Measurements from ENCODE around the gene CREB3.
A peak's percentile ranks its signal among the peaks of the same experiment; 100 is the strongest.

CREB3 gene

GRCh38 chr9:35746583-35746982 lies 14.1 kb downstream of the CREB3 start:
- H3K14ac ChIP-seq (ENCODE audit: low read length), result no peak overlapping the region
- no CpG with 5 or more reads among the region's 3 CpGs for WGBS (ENCODE audit: extremely low coverage, insufficient coverage, insufficient read length)
- H2BK120ac ChIP-seq (ENCODE audit: insufficient read depth, low read length, poor library complexity), result no peak overlapping the region
- H3K4me2 ChIP-seq (ENCODE audit: low read length), result peak overlapping the region; percentile 90
- H3K23ac ChIP-seq (ENCODE audit: low read length), result no peak overlapping the region
- H3K27ac ChIP-seq (ENCODE audit: low read depth, low read length), result no peak overlapping the region
- H3K4me3 ChIP-seq (ENCODE audit: low read depth, low read length), result no peak overlapping the region
- H3K4me1 ChIP-seq (ENCODE audit: control insufficient read depth in 1 of 2, insufficient read depth in 2 of 2, low read length in 2 of 2), result peaks cover 29 to 40% of the 10 kb centered on the region in 2 experiments
- no peaks in the 10 kb centered on the region for H3K27me3 ChIP-seq (ENCODE audit: insufficient read depth, low read length)
- no peaks in the 10 kb centered on the region for H3K9me3 ChIP-seq (ENCODE audit: insufficient read depth, low read depth, low read length)
- H2AK5ac ChIP-seq (ENCODE audit: low read length), result no peak overlapping the region
- H3K79me1 ChIP-seq (ENCODE audit: low read length), result peaks cover 12% of the 10 kb centered on the region
- H3K9ac ChIP-seq (ENCODE audit: low read length), result no peak overlapping the region
- H2AFZ ChIP-seq (ENCODE audit: insufficient read depth, low read length, poor library complexity), result no peak overlapping the region
- H3K18ac ChIP-seq (ENCODE audit: low read length), result no peak overlapping the region
- no peak overlapping the region for H2BK12ac ChIP-seq (ENCODE audit: low read length)
- peaks cover 23% of the 10 kb centered on the region for H3K79me2 ChIP-seq (ENCODE audit: control insufficient read depth, insufficient read depth, low read length, poor library complexity)
- H2BK5ac ChIP-seq (ENCODE audit: low read depth, low read length, poor library complexity), result no peak overlapping the region
- no peak for DNase-seq
- no peak overlapping the region for H4K91ac ChIP-seq (ENCODE audit: low read depth, low read length)
- no peak overlapping the region for H4K12ac ChIP-seq (ENCODE audit: low read depth, low read length)
- peaks cover 12 to 33% of the 10 kb centered on the region in 2 experiments for H3K36me3 ChIP-seq (ENCODE audit: control insufficient read depth in 1 of 2, insufficient read depth in 2 of 2, low read length in 2 of 2)
- peak overlapping the region; percentile 95 for H3K4ac ChIP-seq (ENCODE audit: low read depth, low read length)
- H4K8ac ChIP-seq (ENCODE audit: low read depth, low read length), result no peak overlapping the region

DNA sequence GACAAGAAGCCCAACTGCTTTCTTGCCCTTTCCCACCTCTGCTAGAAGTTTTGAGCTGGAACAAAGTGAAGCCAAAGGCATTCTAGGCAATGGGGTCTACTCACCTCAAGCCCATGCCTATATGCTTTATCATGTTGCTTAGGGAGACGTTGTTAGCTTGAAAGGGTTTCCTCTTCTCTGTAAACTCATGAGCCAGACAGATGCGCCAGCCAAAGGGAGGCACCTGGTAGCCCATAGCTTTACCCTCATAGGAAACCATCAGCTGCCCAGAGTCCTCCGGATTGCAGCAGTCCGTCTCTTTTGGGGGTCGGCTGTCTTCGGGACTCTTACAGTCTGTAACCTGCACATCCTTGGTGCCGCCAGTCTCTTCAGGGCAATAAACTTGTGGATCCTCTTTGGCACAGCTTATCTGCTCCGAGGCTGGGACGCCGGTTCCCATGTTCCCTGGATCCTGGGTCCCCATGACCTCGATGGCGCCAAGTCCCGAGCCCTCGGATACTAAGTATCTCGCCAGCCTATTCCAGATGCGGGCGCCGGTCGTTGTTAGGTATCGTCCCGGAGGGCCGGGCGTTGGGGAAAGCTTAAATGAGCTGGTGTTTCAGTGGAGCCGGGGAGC lies 15.9 kb downstream of the CREB3 start:
- peak overlapping the region; percentile 67 for H2AK5ac ChIP-seq (ENCODE audit: low read length)
- peaks cover 19 to 41% of the 10 kb centered on the region in 2 experiments for H3K36me3 ChIP-seq (ENCODE audit: control insufficient read depth in 1 of 2, insufficient read depth in 2 of 2, low read length in 2 of 2)
- DNase-seq, result no peak
- H3K27me3 ChIP-seq (ENCODE audit: insufficient read depth, low read length), result no peaks in the 10 kb centered on the region
- peaks cover 23% of the 10 kb centered on the region for H3K79me2 ChIP-seq (ENCODE audit: control insufficient read depth, insufficient read depth, low read length, poor library complexity)
- peak overlapping the region; percentile 95 for H4K91ac ChIP-seq (ENCODE audit: low read depth, low read length)
- peak overlapping the region; percentile 95 for H3K4ac ChIP-seq (ENCODE audit: low read depth, low read length)
- H3K4me1 ChIP-seq (ENCODE audit: control insufficient read depth in 1 of 2, insufficient read depth in 2 of 2, low read length in 2 of 2), result peaks cover 29 to 40% of the 10 kb centered on the region in 2 experiments
- no CpG with 5 or more reads among the region's 24 CpGs for WGBS (ENCODE audit: extremely low coverage, insufficient coverage, insufficient read length)
- H3K27ac ChIP-seq (ENCODE audit: low read depth, low read length), result peak overlapping the region; percentile 89
- peak overlapping the region; percentile 50 for H2AFZ ChIP-seq (ENCODE audit: insufficient read depth, low read length, poor library complexity)
- H4K12ac ChIP-seq (ENCODE audit: low read depth, low read length), result peak overlapping the region; percentile 68
- peak overlapping the region; percentile 90 for H3K4me2 ChIP-seq (ENCODE audit: low read length)
- H3K9ac ChIP-seq (ENCODE audit: low read length), result peak overlapping the region; percentile 89
- peak overlapping the region; percentile 84 for H3K4me3 ChIP-seq (ENCODE audit: low read depth, low read length)
- peak overlapping the region; percentile 75 for H2BK5ac ChIP-seq (ENCODE audit: low read depth, low read length, poor library complexity)
- no peak overlapping the region for H3K23ac ChIP-seq (ENCODE audit: low read length)
- H3K9me3 ChIP-seq (ENCODE audit: insufficient read depth, low read depth, low read length), result no peaks in the 10 kb centered on the region
- H4K8ac ChIP-seq (ENCODE audit: low read depth, low read length), result peak overlapping the region; percentile 94
- H2BK120ac ChIP-seq (ENCODE audit: insufficient read depth, low read length, poor library complexity), result peak overlapping the region; percentile 77
- H3K18ac ChIP-seq (ENCODE audit: low read length), result peak overlapping the region; percentile 76
- peak overlapping the region; percentile 75 for H3K14ac ChIP-seq (ENCODE audit: low read length)
- no peak overlapping the region for H2BK12ac ChIP-seq (ENCODE audit: low read length)
- H3K79me1 ChIP-seq (ENCODE audit: low read length), result peaks cover 12% of the 10 kb centered on the region

DNA sequence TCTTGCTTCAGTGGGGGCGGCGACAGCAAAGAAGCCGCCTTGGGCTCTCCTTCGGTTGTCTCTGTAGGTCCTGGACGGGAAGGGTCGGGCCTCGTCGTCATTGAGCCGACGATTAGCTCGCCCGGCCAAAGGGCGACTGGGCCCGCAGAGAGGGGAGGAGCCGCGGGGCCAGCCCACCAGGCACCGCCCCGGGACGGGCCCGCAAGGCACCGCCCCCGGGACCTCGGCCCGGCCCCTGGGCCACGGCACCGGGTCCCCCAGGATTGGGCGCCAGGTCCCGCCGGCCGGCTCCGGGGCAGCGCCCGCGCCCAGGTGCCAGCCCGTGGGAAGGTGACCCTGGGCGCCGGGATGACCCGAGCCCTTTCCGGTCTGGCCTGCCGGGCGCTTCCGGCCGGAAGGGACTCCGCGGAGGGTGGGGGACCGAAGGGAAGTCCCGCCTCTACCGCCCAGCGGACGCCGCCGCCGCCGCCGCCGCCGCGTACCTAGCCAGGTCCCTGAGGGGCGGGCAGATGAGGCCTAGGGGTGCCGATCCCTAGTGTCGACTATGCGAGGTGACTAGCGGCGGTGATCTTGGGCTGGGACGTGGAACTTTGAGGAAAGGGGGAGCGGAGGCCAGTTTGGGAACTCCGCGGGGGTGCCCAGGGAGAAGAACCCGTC lies 16.5 kb downstream of the CREB3 start, which contains the start of the genes GBA2 and RGP1:
Gene GBA2, minus strand, starts transcription at position 371 of the 657 bp plus-strand sequence. CDS start 524 bp downstream, outside the sequence.
Gene RGP1, plus strand, starts transcription at position 430 of the 657 bp plus-strand sequence. CDS start 469 bp downstream, outside the sequence.
- Histone ChIP-seq H4K8ac (ENCODE audit: low read depth, low read length) (peak within 1 kb of the TSS; percentile 94), H3K4me3 (ENCODE audit: low read depth, low read length) (peak within 1 kb of the TSS; percentile 84), H4K91ac (ENCODE audit: low read depth, low read length) (peak within 1 kb of the TSS; percentile 95), H2BK120ac (ENCODE audit: insufficient read depth, low read length, poor library complexity) (peak within 1 kb of the TSS; percentile 86), H3K9ac (ENCODE audit: low read length) (peak within 1 kb of the TSS; percentile 95), H3K79me2 (ENCODE audit: control insufficient read depth, insufficient read depth, low read length, poor library complexity) (peaks cover 23% of the 10 kb centered on the region), H2AK5ac (ENCODE audit: low read length) (peak within 1 kb of the TSS; percentile 67), H3K27me3 (ENCODE audit: insufficient read depth, low read length) (no peaks in the 10 kb centered on the region), H3K4me2 (ENCODE audit: low read length) (peak within 1 kb of the TSS; percentile 90), H3K18ac (ENCODE audit: low read length) (peak within 1 kb of the TSS; percentile 99), H3K79me1 (ENCODE audit: low read length) (peaks cover 12% of the 10 kb centered on the region), H3K27ac (ENCODE audit: low read depth, low read length) (peak within 1 kb of the TSS; percentile 89), H4K12ac (ENCODE audit: low read depth, low read length) (peak within 1 kb of the TSS; percentile 91), H2AFZ (ENCODE audit: insufficient read depth, low read length, poor library complexity) (peak within 1 kb of the TSS; percentile 96), H3K23ac (ENCODE audit: low read length) (no peak within 1 kb of the TSS), H3K14ac (ENCODE audit: low read length) (peak within 1 kb of the TSS; percentile 92), H3K4ac (ENCODE audit: low read depth, low read length) (peak within 1 kb of the TSS; percentile 95), H3K36me3 (ENCODE audit: control insufficient read depth in 1 of 2, insufficient read depth in 2 of 2, low read length in 2 of 2) (peaks cover 25 to 41% of the 10 kb centered on the region in 2 experiments), H3K4me1 (ENCODE audit: control insufficient read depth in 1 of 2, insufficient read depth in 2 of 2, low read length in 2 of 2) (peaks cover 23 to 35% of the 10 kb centered on the region in 2 experiments), H2BK12ac (ENCODE audit: low read length) (no peak within 1 kb of the TSS), H3K9me3 (ENCODE audit: insufficient read depth, low read depth, low read length) (no peaks in the 10 kb centered on the region), H2BK5ac (ENCODE audit: low read depth, low read length, poor library complexity) (peak within 1 kb of the TSS; percentile 75)
- DNase-seq, result peak; percentile 78 to 83
- no CpG with 5 or more reads among the region's 69 CpGs for WGBS (ENCODE audit: extremely low coverage, insufficient coverage, insufficient read length)

DNA sequence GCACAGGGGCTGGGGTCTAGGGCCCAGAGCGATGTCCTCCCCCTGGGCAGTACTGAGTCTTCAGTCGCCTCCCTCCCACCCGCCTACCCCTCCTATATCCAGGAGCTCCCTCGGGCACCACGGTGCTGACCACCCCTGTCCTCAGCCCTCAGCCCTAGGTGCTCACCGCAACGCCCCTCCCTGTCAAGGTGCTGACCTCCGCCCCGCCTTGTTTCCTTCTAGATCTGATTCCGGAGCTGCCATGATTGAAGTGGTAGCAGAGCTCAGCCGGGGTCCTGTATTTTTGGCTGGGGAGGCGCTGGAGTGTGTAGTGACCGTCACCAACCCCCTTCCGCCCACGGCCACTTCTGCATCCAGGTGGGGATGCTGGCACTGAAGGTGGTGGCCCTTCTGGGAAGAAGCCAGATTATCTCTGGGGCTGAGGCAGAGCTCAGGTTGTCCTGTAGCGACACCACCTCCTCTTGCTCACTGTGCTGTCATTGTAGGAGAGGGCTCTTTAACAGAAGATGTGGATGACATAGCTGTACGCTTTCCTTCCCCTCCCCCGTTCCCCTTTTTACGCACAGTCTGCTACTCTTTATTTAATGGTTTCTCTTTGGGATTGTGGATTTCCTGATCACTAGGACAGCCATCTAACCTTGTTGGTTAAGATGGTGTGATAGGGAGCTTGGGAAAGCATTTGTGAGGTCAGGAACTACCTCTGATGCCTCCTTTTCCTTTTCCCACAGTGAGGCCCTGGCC lies 17.2 kb downstream of the CREB3 start:
- no CpG with 5 or more reads among the region's 19 CpGs for WGBS (ENCODE audit: extremely low coverage, insufficient coverage, insufficient read length)
- H3K9ac ChIP-seq (ENCODE audit: low read length), result peak overlapping the region; percentile 95
- peak in 1 of 2 donors; percentile 58 for DNase-seq
- H3K4ac ChIP-seq (ENCODE audit: low read depth, low read length), result peak overlapping the region; percentile 43
- no peaks in the 10 kb centered on the region for H3K9me3 ChIP-seq (ENCODE audit: insufficient read depth, low read depth, low read length)
- H2BK12ac ChIP-seq (ENCODE audit: low read length), result no peak overlapping the region
- no peaks in the 10 kb centered on the region for H3K27me3 ChIP-seq (ENCODE audit: insufficient read depth, low read length)
- H3K4me1 ChIP-seq (ENCODE audit: control insufficient read depth in 1 of 2, insufficient read depth in 2 of 2, low read length in 2 of 2), result peaks cover 16 to 29% of the 10 kb centered on the region in 2 experiments
- H2AK5ac ChIP-seq (ENCODE audit: low read length), result peak overlapping the region; percentile 60
- peak overlapping the region; percentile 94 for H4K8ac ChIP-seq (ENCODE audit: low read depth, low read length)
- peak overlapping the region; percentile 91 for H4K12ac ChIP-seq (ENCODE audit: low read depth, low read length)
- peak overlapping the region; percentile 96 for H2AFZ ChIP-seq (ENCODE audit: insufficient read depth, low read length, poor library complexity)
- peaks cover 29 to 39% of the 10 kb centered on the region in 2 experiments for H3K36me3 ChIP-seq (ENCODE audit: control insufficient read depth in 1 of 2, insufficient read depth in 2 of 2, low read length in 2 of 2)
- peak overlapping the region; percentile 95 for H4K91ac ChIP-seq (ENCODE audit: low read depth, low read length)
- peak overlapping the region; percentile 90 for H3K4me2 ChIP-seq (ENCODE audit: low read length)
- H3K14ac ChIP-seq (ENCODE audit: low read length), result peak overlapping the region; percentile 92
- peak overlapping the region; percentile 99 for H3K18ac ChIP-seq (ENCODE audit: low read length)
- peak overlapping the region; percentile 75 for H2BK5ac ChIP-seq (ENCODE audit: low read depth, low read length, poor library complexity)
- H3K79me2 ChIP-seq (ENCODE audit: control insufficient read depth, insufficient read depth, low read length, poor library complexity), result peaks cover 23% of the 10 kb centered on the region
- peak overlapping the region; percentile 86 for H2BK120ac ChIP-seq (ENCODE audit: insufficient read depth, low read length, poor library complexity)
- no peak overlapping the region for H3K23ac ChIP-seq (ENCODE audit: low read length)
- peak overlapping the region; percentile 89 for H3K27ac ChIP-seq (ENCODE audit: low read depth, low read length)
- H3K79me1 ChIP-seq (ENCODE audit: low read length), result peaks cover 12% of the 10 kb centered on the region
- H3K4me3 ChIP-seq (ENCODE audit: low read depth, low read length), result peak overlapping the region; percentile 84

Measured in trophoblast cell (in vitro differentiated cells and primary cell).